HG02852 (cell line): ENCODE results near the gene LGI4.

Experiments used
- ATAC-seq: cut with Tn5 transposase; IDR thresholded peaks from one replicate; pipeline ENCODE4 v1.9.1; 2021; ENCODE audit warnings: mild to moderate bottlenecking, moderate library complexity; ENCODE audit not compliant: unreplicated experiment

The LGI4 gene

GRCh38 chr19:35124098-35125060 is 10.5 kb downstream of the LGI4 start:
- no peak for ATAC-seq

- no peak for ATAC-seq
Measured at GRCh38 chr19:35123573-35123972, 11.3 kb downstream of the LGI4 start.

- no peak for ATAC-seq
Measured at GRCh38 chr19:35122687-35123551, 11.9 kb downstream of the LGI4 start.

- ATAC-seq = no peak
Measured at GRCh38 chr19:35120898-35121297, 14.0 kb downstream of the LGI4 start.

- ATAC-seq = no peak
Measured at GRCh38 chr19:35120492-35120891, 14.4 kb downstream of the LGI4 start.

- no peak for ATAC-seq
Measured at GRCh38 chr19:35119578-35120155, 15.2 kb downstream of the LGI4 start.

GRCh38 chr19:35119091-35119490 is 15.8 kb downstream of the LGI4 start:
- no peak for ATAC-seq

- ATAC-seq = no peak
Measured at GRCh38 chr19:35118268-35119020, 16.4 kb downstream of the LGI4 start.

GRCh38 chr19:35117799-35118198 is 17.1 kb downstream of the LGI4 start:
- no peak for ATAC-seq

- no peak for ATAC-seq
Measured at GRCh38 chr19:35117116-35117515, 17.7 kb downstream of the LGI4 start.

- no peak for ATAC-seq
Measured at GRCh38 chr19:35116072-35116801, 18.6 kb downstream of the LGI4 start.

GRCh38 chr19:35115177-35115951 is 19.5 kb downstream of the LGI4 start, which contains the start of gene FXYD3:
Gene FXYD3 (plus strand): TSS chr19:35115823. CDS start chr19:35119377, 3,554 bp downstream.
- ATAC-seq = no peak

- ATAC-seq = no peak
Measured at GRCh38 chr19:35114353-35115176, 20.3 kb downstream of the LGI4 start.

GRCh38 chr19:35112995-35113688 is 21.7 kb downstream of the LGI4 start:
- ATAC-seq = no peak

GRCh38 chr19:35110974-35111373 is 23.9 kb downstream of the LGI4 start:
- no peak for ATAC-seq

- no peak for ATAC-seq
Measured at GRCh38 chr19:35109395-35110112, 25.3 kb downstream of the LGI4 start.

- ATAC-seq = no peak
Measured at GRCh38 chr19:35108730-35109129, 26.1 kb downstream of the LGI4 start.
